Muscle of back (tissue), 13 donors: ENCODE measurements around the gene RETSAT. TPM values are rescaled to one million over a fixed set of nuclear protein-coding genes. Genes with fewer than 3 reads are reported as not detected.

Experiments
- DNase-seq, 3 donors: peaks; one replicate each; pipeline versions ENCODE4 v3.0.0 to v3.0.0-alpha.2; 2013
- long read RNA-seq, 9 donors: transcript quantifications; one replicate each; lab custom pipeline, GENCODE V29; 2026
- polyA plus RNA-seq, 10 donors: library from polyadenylated mRNA; unstranded; fragments of 120-200 nt; gene quantifications; one replicate each; pipeline ENCODE4 v1.2.1, GENCODE V29; 2013; ENCODE audit not compliant: insufficient read length in 10 of 10

RETSAT gene
- polyA plus RNA-seq: 10 to 100 TPM; 12.1 to 17.8 (median 15.5) TPM
- long read RNA-seq, donor 1: 0 reads
- long read RNA-seq, donor 2: 0 reads
- long read RNA-seq, donor 3: 0 reads
- long read RNA-seq, donor 4, partial matches to known transcripts: 0 of 1 reads
- long read RNA-seq, donor 4, other reads (novel, unspliced or antisense): 0 of 1 reads
- long read RNA-seq, donor 5, partial matches to known transcripts: 0 of 2 reads
- long read RNA-seq, donor 5, other reads (novel, unspliced or antisense): 0 of 2 reads
- long read RNA-seq, donor 6, partial matches to known transcripts: 0 of 4 reads
- long read RNA-seq, donor 6, other reads (novel, unspliced or antisense): 0 of 4 reads
- long read RNA-seq, donor 7, partial matches to known transcripts: 0 of 1 reads
- long read RNA-seq, donor 7, other reads (novel, unspliced or antisense): 0 of 1 reads
- long read RNA-seq, donor 8, partial matches to known transcripts: 5 of 6 reads
- long read RNA-seq, donor 8, other reads (novel, unspliced or antisense): 0 of 6 reads
- long read RNA-seq, donor 9: 0 reads

GRCh38 chr2:85354286-85355072, at the start of gene RETSAT, which contains the start of gene ELMOD3:
Gene RETSAT, minus strand, starts transcription at chr2:85354528. Its CDS starts 21 bp downstream, at chr2:85354507.
Gene ELMOD3, plus strand, starts transcription at chr2:85354769. Its CDS starts 2,430 bp downstream, at chr2:85357199.
- peak; percentile 99 to 100 (median 99) for DNase-seq

- no peak for DNase-seq
Observed at GRCh38 chr2:85401844-85402243, 47.5 kb upstream of the RETSAT start.

- no peak for DNase-seq
Observed at GRCh38 chr2:85401464-85401805, 47.1 kb upstream of the RETSAT start.

GRCh38 chr2:85400541-85401463, 46.5 kb upstream of the RETSAT start:
- DNase-seq: no peak

GRCh38 chr2:85400023-85400422, 45.7 kb upstream of the RETSAT start:
- no peak for DNase-seq

- DNase-seq: no peak
Observed at GRCh38 chr2:85399183-85399455, 44.8 kb upstream of the RETSAT start.

GRCh38 chr2:85398426-85399182, 44.3 kb upstream of the RETSAT start:
- no peak for DNase-seq

GRCh38 chr2:85397925-85398331, 43.6 kb upstream of the RETSAT start:
- DNase-seq: no peak

- no peak for DNase-seq
Observed at GRCh38 chr2:85396531-85397470, 42.5 kb upstream of the RETSAT start.

- DNase-seq: no peak
Observed at GRCh38 chr2:85395912-85396475, 41.7 kb upstream of the RETSAT start.

- no peak for DNase-seq
Observed at GRCh38 chr2:85394976-85395375, 40.6 kb upstream of the RETSAT start.

- no peak for DNase-seq
Observed at GRCh38 chr2:85394261-85394681, 39.9 kb upstream of the RETSAT start.

- DNase-seq: no peak
Observed at GRCh38 chr2:85393836-85394235, 39.5 kb upstream of the RETSAT start.

GRCh38 chr2:85390941-85391669, 36.8 kb upstream of the RETSAT start:
- DNase-seq: peak in 2 of 3 donors; percentile 15 to 45

- no peak for DNase-seq
Observed at GRCh38 chr2:85388878-85389538, 34.7 kb upstream of the RETSAT start.

GRCh38 chr2:85387754-85388153, 33.4 kb upstream of the RETSAT start:
- no peak for DNase-seq

- no peak for DNase-seq
Observed at GRCh38 chr2:85385746-85386145, 31.4 kb upstream of the RETSAT start.

- no peak for DNase-seq
Observed at GRCh38 chr2:85383850-85384249, 29.5 kb upstream of the RETSAT start.
